IPS-20b (cell line): Measurements from ENCODE around the gene FHOD1.

Experiments
- H3K27ac ChIP-seq: one replicate; pipeline ENCODE4 v1.5.1; 2013; ENCODE audit warnings: low read length
- H3K27me3 ChIP-seq: 2 replicates; pipeline ENCODE4 v1.6.1; 2013; ENCODE audit warnings: mild to moderate bottlenecking, low read length, inconsistent platforms; ENCODE audit not compliant: insufficient read depth
- H3K36me3 ChIP-seq: 2 replicates; pipeline ENCODE4 v1.6.1; 2013; ENCODE audit warnings: low read depth, mild to moderate bottlenecking, inconsistent platforms, low read length, moderate library complexity; ENCODE audit not compliant: insufficient read depth
- H3K4me1 ChIP-seq: 2 replicates; pipeline ENCODE4 v1.6.1; 2013; ENCODE audit warnings: mild to moderate bottlenecking, control low read depth, inconsistent platforms, low read length, moderate library complexity; ENCODE audit not compliant: insufficient read depth
- H3K4me3 ChIP-seq: 2 replicates; pipeline ENCODE4 v1.5.1; 2013; ENCODE audit warnings: mild to moderate bottlenecking, low read length, inconsistent platforms
- H3K9ac ChIP-seq: 2 replicates; pipeline ENCODE4 v1.6.1; 2013; ENCODE audit warnings: low read depth, mild to moderate bottlenecking, inconsistent platforms, low read length, moderate library complexity
- H3K9me3 ChIP-seq: 2 replicates; pipeline ENCODE4 v1.6.1; 2013; ENCODE audit warnings: mild to moderate bottlenecking, low read depth, low read length, inconsistent platforms; ENCODE audit not compliant: insufficient read depth

FHOD1 gene

DNA sequence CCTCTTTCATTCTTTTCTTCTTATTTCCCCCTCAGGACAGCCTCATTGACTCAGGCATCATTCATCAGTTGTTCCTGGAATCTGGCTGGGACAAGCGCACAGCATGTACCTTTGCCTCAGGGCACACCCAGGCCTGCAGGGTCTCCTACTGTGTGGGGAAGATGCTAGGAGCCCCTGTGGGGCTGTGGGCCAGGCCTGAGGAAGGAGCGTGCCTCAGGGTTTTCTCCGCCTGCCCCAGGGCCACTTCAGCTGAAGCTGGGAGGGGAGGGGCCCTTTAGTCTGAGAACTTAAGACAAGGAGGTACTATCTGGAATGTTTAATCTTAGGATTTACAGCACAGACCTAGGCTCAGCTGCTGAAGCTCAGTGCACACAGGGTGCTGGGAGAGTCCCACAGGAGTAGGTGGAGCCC, 40.4 kb downstream of the FHOD1 start:
- Histone ChIP-seq H3K4me3 (no peak overlapping the region), H3K9ac (no peak overlapping the region), H3K9me3 (no peaks in the 10 kb centered on the region), H3K27ac (no peak overlapping the region), H3K27me3 (peaks cover 5% of the 10 kb centered on the region; the same call in 1 of the 2 replicates), H3K4me1 (no peaks in the 10 kb centered on the region; the same call in 1 of the 2 replicates), H3K36me3 (no peaks in the 10 kb centered on the region)

DNA sequence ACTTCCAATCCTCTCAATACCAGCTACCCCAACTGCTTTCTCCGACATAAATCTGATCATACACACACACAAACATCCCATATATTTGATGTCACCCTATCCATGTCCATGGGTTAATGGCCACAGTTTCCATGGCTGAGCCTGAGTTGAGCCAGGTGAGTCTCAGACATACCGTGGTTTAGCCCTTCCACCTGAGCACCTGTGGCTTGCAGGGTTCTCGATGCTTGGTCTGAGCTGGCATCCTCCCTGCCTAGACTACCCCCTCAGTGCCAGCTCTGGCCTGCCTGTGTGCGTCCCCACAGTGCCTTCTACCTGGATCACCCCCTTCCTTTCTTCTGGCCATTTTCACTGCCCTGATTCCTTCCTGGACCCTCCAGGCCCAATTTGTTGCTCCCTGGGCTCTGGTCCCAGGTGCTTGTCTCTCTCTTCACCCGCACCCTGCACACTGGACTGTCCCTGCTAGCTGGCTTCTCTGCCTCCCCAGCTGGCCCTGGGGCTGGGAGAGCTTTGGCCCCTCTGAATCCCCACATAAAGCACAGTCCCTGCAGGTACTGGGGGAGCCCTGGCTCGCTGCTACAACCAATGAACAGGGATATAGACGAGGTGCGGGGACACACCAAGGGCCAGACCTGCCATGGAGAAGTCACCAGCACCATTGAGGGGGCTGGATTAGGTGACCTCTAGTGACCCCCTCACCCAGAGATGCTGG, 41.0 kb downstream of the FHOD1 start:
- no peaks in the 10 kb centered on the region; the same call in 1 of the 2 replicates for H3K27me3 ChIP-seq
- peaks cover 4% of the 10 kb centered on the region; the same call in 1 of the 2 replicates for H3K36me3 ChIP-seq
- H3K27ac ChIP-seq = no peak overlapping the region
- no peak overlapping the region for H3K9ac ChIP-seq
- no peaks in the 10 kb centered on the region for H3K9me3 ChIP-seq
- no peaks in the 10 kb centered on the region; the same call in 1 of the 2 replicates for H3K4me1 ChIP-seq
- H3K4me3 ChIP-seq = no peak overlapping the region

DNA sequence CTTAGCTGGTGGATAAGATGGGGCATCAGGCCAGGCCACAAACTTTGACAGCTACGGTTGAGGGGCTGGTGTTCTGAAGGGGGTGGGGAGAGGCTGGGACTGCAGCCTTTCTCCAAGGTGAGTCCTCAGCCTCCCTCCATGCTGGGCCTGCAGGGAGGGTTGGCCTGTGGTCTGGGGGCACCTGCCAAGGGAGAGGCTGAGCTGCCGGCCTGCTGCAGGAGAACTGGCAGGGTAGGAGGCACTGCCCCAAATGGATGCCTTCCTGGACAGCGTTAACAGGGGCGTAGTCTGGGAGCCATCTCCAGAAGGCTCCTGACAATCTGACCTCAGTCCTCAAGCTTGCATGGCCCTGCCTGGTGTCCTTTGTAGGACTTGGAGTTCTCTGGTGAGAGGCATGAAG, 43.2 kb downstream of the FHOD1 start:
- Histone ChIP-seq H3K36me3 (peaks cover 5% of the 10 kb centered on the region; the same call in 1 of the 2 replicates), H3K9me3 (no peaks in the 10 kb centered on the region), H3K27ac (no peak overlapping the region), H3K9ac (no peak overlapping the region), H3K27me3 (no peaks in the 10 kb centered on the region), H3K4me3 (no peak overlapping the region), H3K4me1 (peaks cover 3% of the 10 kb centered on the region; the same call in 1 of the 2 replicates)

DNA sequence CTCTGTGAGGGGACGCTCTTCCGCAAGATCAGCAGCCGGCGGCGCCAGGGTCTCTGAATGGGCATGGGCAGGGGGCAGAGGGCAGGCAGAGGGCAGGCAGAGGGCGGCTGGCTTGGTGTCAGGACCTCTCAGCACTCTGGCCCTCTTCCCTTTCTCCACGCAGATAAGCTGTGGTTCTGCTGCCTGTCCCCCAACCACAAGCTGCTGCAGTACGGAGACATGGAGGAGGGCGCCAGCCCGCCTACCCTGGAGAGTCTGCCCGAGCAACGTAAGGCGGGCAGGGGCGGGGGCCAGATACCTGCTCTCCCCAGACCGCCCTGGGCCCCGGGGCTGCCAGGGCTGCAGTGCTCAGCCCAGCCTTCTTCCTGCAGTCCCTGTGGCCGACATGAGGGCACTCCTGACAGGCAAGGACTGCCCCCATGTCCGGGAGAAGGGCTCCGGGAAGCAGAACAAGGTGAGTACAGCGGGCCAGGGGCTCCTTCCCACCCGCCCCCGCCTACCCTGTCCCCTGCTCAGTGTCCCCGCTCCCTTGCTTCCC, 44.3 kb downstream of the FHOD1 start:
- Histone ChIP-seq H3K9ac (no peak overlapping the region), H3K4me1 (peaks cover 3% of the 10 kb centered on the region; the same call in 1 of the 2 replicates), H3K9me3 (no peaks in the 10 kb centered on the region), H3K27me3 (no peaks in the 10 kb centered on the region), H3K4me3 (no peak overlapping the region), H3K36me3 (peaks cover 9% of the 10 kb centered on the region; the same call in 1 of the 2 replicates), H3K27ac (no peak overlapping the region)

DNA sequence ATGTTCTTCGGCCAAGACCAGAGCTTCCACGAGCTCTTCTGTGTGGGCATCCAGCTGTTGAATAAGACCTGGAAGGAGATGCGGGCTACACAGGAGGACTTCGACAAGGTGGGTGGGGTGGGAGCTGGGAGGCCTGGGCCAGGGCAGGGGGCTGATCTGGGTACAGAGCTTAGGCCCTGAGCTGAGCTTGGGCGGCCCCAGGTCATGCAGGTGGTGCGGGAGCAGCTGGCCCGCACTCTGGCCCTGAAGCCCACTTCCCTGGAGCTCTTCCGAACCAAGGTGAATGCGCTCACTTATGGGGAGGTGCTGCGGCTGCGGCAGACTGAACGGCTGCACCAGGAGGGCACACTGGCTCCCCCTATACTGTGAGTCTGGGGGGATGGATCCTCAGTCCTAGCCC, 44.9 kb downstream of the FHOD1 start:
- Histone ChIP-seq H3K4me3 (no peak overlapping the region), H3K27me3 (no peaks in the 10 kb centered on the region), H3K4me1 (peaks cover 3% of the 10 kb centered on the region; the same call in 1 of the 2 replicates), H3K9me3 (no peaks in the 10 kb centered on the region), H3K27ac (no peak overlapping the region), H3K36me3 (peaks cover 15% of the 10 kb centered on the region), H3K9ac (no peak overlapping the region)

DNA sequence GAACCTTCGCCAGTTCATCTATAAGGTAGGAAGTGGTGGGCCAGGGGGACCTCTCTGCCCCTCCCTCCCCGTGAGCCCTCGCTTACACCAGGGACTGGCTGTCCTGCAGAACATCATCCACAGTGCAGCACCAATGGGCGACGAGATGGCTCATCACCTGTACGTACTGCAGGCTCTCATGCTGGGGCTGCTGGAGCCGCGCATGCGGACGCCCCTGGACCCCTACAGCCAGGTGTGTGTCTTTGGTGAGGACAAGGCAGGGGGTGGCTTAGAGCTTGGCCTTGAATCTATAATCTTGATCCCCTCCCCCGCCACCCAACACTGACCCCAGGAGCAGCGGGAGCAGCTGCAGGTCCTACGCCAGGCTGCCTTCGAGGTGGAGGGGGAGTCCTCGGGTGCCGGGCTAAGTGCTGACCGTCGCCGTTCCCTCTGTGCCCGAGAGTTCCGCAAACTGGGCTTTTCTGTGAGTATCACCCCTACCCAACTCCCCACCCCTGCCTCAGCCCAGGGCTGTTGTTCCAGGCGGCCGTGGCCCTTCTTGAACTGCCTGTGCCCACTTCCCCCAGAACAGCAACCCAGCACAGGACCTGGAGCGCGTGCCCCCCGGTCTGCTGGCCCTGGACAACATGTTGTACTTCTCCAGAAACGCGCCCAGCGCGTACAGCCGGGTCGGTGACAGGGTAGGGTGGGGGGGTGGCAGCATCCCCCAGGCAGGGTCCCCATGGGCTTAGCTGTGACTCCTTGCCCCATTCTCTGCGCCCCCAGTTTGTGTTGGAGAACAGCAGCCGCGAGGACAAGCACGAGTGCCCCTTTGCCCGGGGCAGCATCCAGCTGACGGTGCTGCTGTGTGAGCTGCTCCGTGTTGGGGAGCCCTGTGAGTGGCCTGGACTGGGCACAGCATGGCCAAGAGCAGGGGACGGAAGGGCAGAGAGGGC, 45.6 kb downstream of the FHOD1 start:
- H3K9ac ChIP-seq = no peak overlapping the region
- no peaks in the 10 kb centered on the region for H3K27me3 ChIP-seq
- H3K27ac ChIP-seq = no peak overlapping the region
- H3K4me3 ChIP-seq = no peak overlapping the region
- peaks cover 3% of the 10 kb centered on the region; the same call in 1 of the 2 replicates for H3K4me1 ChIP-seq
- H3K9me3 ChIP-seq = no peaks in the 10 kb centered on the region
- peaks cover 22% of the 10 kb centered on the region for H3K36me3 ChIP-seq

DNA sequence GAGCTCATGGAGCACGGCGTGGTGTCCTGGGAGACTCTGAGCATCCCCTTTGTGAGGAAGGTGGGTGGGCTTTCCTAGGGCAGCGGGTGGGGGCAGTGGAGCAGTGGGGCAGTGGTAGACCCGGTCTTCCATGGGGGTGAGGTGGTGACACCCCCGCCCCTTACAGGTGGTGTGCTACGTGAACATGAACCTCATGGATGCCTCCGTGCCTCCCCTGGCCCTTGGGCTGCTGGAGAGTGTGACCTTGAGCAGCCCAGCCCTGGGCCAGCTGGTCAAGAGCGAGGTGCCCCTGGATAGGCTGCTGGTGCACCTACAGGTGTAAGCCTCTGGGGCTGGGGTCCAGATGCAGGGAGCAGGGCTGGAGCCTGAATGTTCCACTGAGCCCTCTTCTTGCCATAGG, 46.8 kb downstream of the FHOD1 start:
- H3K36me3 ChIP-seq = peaks cover 34% of the 10 kb centered on the region
- no peak overlapping the region for H3K27ac ChIP-seq

DNA sequence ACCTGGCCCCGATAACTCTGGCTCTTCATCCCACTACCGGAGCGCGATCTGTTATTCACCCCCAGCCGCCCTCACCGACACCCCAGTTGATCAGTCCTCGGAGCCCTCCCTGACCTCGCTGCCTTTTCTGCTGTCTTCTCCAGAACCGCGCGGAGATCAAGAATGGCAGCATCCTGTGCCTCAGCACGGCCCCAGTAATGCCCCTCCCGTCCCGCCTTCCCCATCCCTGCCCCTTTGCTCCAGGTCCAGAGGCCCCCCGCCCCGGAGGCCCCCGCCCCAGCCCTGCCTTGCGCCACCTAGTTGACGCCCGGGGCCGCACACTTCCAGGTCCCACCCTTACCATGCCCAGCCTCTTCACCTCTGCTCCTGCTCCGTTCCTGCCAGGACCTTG, 47.5 kb downstream of the FHOD1 start:
- Histone ChIP-seq H3K9me3 (no peaks in the 10 kb centered on the region), H3K27ac (no peak overlapping the region), H3K4me3 (peak overlapping the region; percentile 75), H3K27me3 (no peaks in the 10 kb centered on the region), H3K4me1 (0 out of 2 replicates have a peak, but pooled peaks cover 3% of the 10 kb centered on the region), H3K9ac (no peak overlapping the region; the same call in 1 of the 2 replicates), H3K36me3 (peaks cover 41% of the 10 kb centered on the region)

More for the DNA sequence above, 46.8 kb downstream of the FHOD1 start:
- Histone ChIP-seq H3K9ac (no peak overlapping the region), H3K27me3 (no peaks in the 10 kb centered on the region), H3K4me3 (0 out of 2 replicates have a peak overlapping the region, but pooled peaks have one; percentile 22), H3K9me3 (no peaks in the 10 kb centered on the region), H3K4me1 (0 out of 2 replicates have a peak, but pooled peaks cover 3% of the 10 kb centered on the region)

DNA sequence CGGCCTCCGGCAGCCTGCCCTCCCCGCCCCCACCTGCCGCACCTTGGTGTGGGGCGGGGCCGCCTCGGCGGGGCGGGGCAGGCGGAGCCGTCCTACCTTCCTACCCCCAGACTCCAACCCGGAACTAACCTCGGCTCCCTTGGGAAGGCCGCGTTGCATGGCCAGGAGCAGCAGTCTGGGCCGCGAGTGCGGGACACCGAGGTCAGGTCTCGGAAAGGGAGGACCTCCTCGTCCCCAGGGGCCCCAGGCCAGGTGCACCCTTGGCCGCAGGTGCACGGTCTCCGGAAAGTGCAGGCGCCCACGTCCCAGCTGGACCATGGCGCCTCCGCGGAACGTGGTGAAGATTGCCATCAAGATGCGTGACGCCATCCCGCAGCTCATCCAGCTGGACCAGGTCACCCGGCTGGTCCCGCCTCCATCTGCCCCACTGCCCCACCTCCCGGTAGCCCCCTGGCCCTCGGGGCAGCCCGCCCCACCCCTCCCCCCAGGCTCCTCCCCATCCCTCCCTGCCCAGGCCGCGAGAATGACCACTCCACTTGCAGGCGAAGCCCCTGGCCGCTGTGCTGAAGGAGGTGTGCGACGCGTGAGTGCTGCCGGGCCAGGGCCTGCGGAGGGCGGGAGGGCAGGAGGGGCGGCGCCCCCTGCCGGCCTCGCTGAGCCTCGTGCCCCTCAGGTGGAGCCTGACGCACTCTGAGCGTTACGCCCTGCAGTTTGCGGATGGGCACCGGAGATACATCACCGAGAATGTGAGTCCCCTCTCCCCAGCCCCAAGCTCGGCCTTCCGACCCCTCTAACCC, 48.1 kb downstream of the FHOD1 start, which contains the start of gene ELMO3:
Gene ELMO3, plus strand, starts transcription at position 121 of the 797 bp plus-strand sequence. Its CDS starts 196 bp downstream, at position 317.
- Histone ChIP-seq H3K9ac (peak within 1 kb of the TSS; percentile 53; the same call in 1 of the 2 replicates), H3K9me3 (no peaks in the 10 kb centered on the region), H3K27ac (no peak within 1 kb of the TSS), H3K4me3 (peak within 1 kb of the TSS; percentile 75), H3K4me1 (0 out of 2 replicates have a peak, but pooled peaks cover 3% of the 10 kb centered on the region), H3K27me3 (no peaks in the 10 kb centered on the region), H3K36me3 (peaks cover 47% of the 10 kb centered on the region)

DNA sequence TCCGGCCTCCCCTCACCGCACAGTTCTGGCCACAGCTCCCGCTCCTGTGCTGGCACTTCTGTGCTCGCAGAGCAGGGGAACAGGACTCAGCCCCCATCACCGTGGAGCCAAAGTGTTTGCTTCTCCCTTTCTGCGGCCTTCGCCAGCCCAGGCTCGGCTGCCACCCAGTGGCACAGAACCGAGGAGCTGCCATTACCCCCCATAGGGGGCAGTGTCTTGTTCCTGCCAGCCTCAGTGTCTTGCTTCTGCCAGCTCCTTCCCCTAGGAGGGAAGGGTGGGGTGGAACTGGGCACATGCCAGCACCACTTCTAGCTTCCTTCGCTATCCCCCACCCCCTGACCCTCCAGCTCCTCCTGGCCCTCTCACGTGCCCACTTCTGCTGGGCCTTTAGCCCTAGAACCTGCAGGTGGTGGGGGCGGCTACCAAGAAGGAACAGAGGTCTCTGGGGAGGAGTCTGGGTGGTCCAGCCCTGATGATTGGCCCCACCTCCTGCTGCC, 49.0 kb downstream of the FHOD1 start:
- Histone ChIP-seq H3K4me1 (peaks cover 6% of the 10 kb centered on the region; the same call in 1 of the 2 replicates), H3K36me3 (peaks cover 56% of the 10 kb centered on the region), H3K9me3 (no peaks in the 10 kb centered on the region), H3K27me3 (no peaks in the 10 kb centered on the region), H3K27ac (no peak overlapping the region), H3K9ac (no peak overlapping the region; the same call in 1 of the 2 replicates), H3K4me3 (peak overlapping the region; percentile 72; the same call in 1 of the 2 replicates)
